PC-9 (cell line): ENCODE data around the gene PLXDC1. TPM values are rescaled to one million over a fixed set of nuclear protein-coding genes. Genes with fewer than 3 reads are reported as not detected.
A peak's percentile ranks its signal among the peaks of the same experiment; 100 is the strongest.

Experiments
- BruUV-seq: library from RNA; stranded (reverse); fragments of 400-500 nt; replicated peaks from 2 replicates; lab custom pipeline; 2021; lab: Mats Ljungman, UMichigan
- CTCF ChIA-PET: fragments of 300-600 bp; sonication (Branson Sonifier 250); formaldehyde crosslinking; loops from one replicate; lab custom pipeline; 2022; ENCODE audit warnings: antibody characterized with exemption; lab: Charles Lee
- POLR2A ChIA-PET: fragments of 300-600 bp; sonication (Branson Sonifier 250); formaldehyde crosslinking; loops from one replicate; lab custom pipeline; 2022; ENCODE audit warnings: antibody characterized with exemption; ENCODE audit not compliant: unreplicated experiment; lab: Charles Lee
- DNase-seq, 2 experiments: peaks; one replicate each; pipeline versions ENCODE4 v3.0.0 to v3.0.0-alpha.2; 2015 to 2022; ENCODE audit warnings: mixed read lengths in 1 of 2
- H2AFZ ChIP-seq: fragments of 200-600 bp; sonication (generic); 2 replicates; pipeline ENCODE4 v1.8.1; 2017; ENCODE audit warnings: antibody characterized with exemption
- H3F3A ChIP-seq: fragments of 200-600 bp; sonication (generic); 2 replicates; pipeline ENCODE4 v1.8.1; 2017; ENCODE audit warnings: antibody characterized with exemption, mild to moderate bottlenecking, low read depth; ENCODE audit not compliant: insufficient read depth
- H3K27ac ChIP-seq: fragments of 200-600 bp; sonication (generic); 2 replicates; pipeline ENCODE4 v1.6.1; 2016; ENCODE audit warnings: mixed run types
- H3K27me3 ChIP-seq: fragments of 200-600 bp; sonication (generic); 2 replicates; pipeline ENCODE4 v1.6.1; 2016; ENCODE audit warnings: low read depth, mixed run types; ENCODE audit not compliant: insufficient read depth
- H3K36me3 ChIP-seq: fragments of 200-600 bp; sonication (generic); 2 replicates; pipeline ENCODE4 v1.6.1; 2016; ENCODE audit warnings: low read depth, mixed run types
- H3K4me1 ChIP-seq: fragments of 200-600 bp; sonication (generic); replicated peaks from 2 replicates; pipeline ENCODE4 v1.6.1; 2016; ENCODE audit warnings: mixed run types; ENCODE audit not compliant: insufficient read depth
- H3K4me2 ChIP-seq: fragments of 200-600 bp; sonication (generic); 2 replicates; pipeline ENCODE4 v1.6.1; 2017; ENCODE audit warnings: mixed run types
- H3K4me3 ChIP-seq: fragments of 200-600 bp; sonication (generic); 2 replicates; pipeline ENCODE4 v1.6.1; 2016; ENCODE audit warnings: mixed run types
- H3K79me2 ChIP-seq: fragments of 200-600 bp; sonication (generic); 2 replicates; pipeline ENCODE4 v1.6.1; 2017; ENCODE audit warnings: low read depth, mixed run types
- H3K9me2 ChIP-seq: fragments of 200-600 bp; sonication (generic); 2 replicates; pipeline ENCODE4 v1.8.1; 2017; ENCODE audit warnings: mild to moderate bottlenecking; ENCODE audit not compliant: insufficient read depth
- H3K9me3 ChIP-seq: fragments of 200-600 bp; sonication (generic); 2 replicates; pipeline ENCODE4 v1.8.1; 2016; ENCODE audit warnings: low read depth; ENCODE audit not compliant: insufficient read depth
- H4K20me1 ChIP-seq: fragments of 200-600 bp; sonication (generic); 2 replicates; pipeline ENCODE4 v1.8.1; 2017; ENCODE audit not compliant: insufficient read depth
- EZH2 ChIP-seq: fragments of 200-600 bp; sonication (generic); IDR thresholded peaks from 2 replicates; pipeline ENCODE4 v1.8.0; 2017; ENCODE audit warnings: antibody characterized with exemption, low read depth
- intact Hi-C: fragments of 100-400 bp; cut with micrococcal nuclease; formaldehyde crosslinking; loops from one replicate; pipeline ENCODE4 v1.10.0; 2022; ENCODE audit not compliant: unreplicated experiment
- total RNA-seq: library from RNA; stranded (reverse); gene quantifications from 2 replicates; pipeline ENCODE4 v1.2.3, GENCODE V29; 2021
- TF ChIP-seq, protein P1 (sequence below): fragments of 200-600 bp; sonication (generic); conservative IDR thresholded peaks from 2 replicates; pipeline ENCODE4 v1.6.1; 2017; ENCODE audit warnings: mixed run types, antibody characterized with exemption, mild to moderate bottlenecking, moderate library complexity

PLXDC1 gene
- total RNA-seq, 1 experiment from 2014 or later = 2.5 TPM

GRCh38 chr17:39073353-39073752 is 78.1 kb downstream of the PLXDC1 start:
- Histone ChIP-seq H3K36me3 (no peaks in the 10 kb centered on the region), H3K27me3 (no peaks in the 10 kb centered on the region), H3K4me1 (no peaks in the 10 kb centered on the region), H3F3A (no peaks in the 10 kb centered on the region), H3K4me3 (no peak overlapping the region), H2AFZ (no peak overlapping the region), H3K79me2 (no peaks in the 10 kb centered on the region), H4K20me1 (no peaks in the 10 kb centered on the region), H3K9me3 (no peaks in the 10 kb centered on the region), H3K9me2 (no peaks in the 10 kb centered on the region), H3K27ac (no peak overlapping the region), H3K4me2 (no peak overlapping the region)
- intact Hi-C loops = no loop called here
- no peak for DNase-seq
- ChIA-PET POLR2A (no interaction called here), CTCF (no interaction called here)
- BruUV-seq = no TSS peak
- TF ChIP-seq, protein P1, sequence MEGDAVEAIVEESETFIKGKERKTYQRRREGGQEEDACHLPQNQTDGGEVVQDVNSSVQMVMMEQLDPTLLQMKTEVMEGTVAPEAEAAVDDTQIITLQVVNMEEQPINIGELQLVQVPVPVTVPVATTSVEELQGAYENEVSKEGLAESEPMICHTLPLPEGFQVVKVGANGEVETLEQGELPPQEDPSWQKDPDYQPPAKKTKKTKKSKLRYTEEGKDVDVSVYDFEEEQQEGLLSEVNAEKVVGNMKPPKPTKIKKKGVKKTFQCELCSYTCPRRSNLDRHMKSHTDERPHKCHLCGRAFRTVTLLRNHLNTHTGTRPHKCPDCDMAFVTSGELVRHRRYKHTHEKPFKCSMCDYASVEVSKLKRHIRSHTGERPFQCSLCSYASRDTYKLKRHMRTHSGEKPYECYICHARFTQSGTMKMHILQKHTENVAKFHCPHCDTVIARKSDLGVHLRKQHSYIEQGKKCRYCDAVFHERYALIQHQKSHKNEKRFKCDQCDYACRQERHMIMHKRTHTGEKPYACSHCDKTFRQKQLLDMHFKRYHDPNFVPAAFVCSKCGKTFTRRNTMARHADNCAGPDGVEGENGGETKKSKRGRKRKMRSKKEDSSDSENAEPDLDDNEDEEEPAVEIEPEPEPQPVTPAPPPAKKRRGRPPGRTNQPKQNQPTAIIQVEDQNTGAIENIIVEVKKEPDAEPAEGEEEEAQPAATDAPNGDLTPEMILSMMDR = no peak
- no peak for TF ChIP-seq EZH2

GRCh38 chr17:39071573-39071972 is 79.9 kb downstream of the PLXDC1 start:
- Histone ChIP-seq H3K4me1 (no peaks in the 10 kb centered on the region), H3K9me2 (no peaks in the 10 kb centered on the region), H3K27me3 (no peaks in the 10 kb centered on the region), H2AFZ (no peak overlapping the region), H4K20me1 (no peaks in the 10 kb centered on the region), H3K27ac (no peak overlapping the region), H3K79me2 (no peaks in the 10 kb centered on the region), H3F3A (no peaks in the 10 kb centered on the region), H3K4me3 (no peak overlapping the region), H3K4me2 (no peak overlapping the region), H3K36me3 (no peaks in the 10 kb centered on the region), H3K9me3 (no peaks in the 10 kb centered on the region)
- no TSS peak for BruUV-seq
- ChIA-PET CTCF (no interaction called here), POLR2A (no interaction called here)
- intact Hi-C loops = no loop called here
- DNase-seq = no peak
- no peak for TF ChIP-seq EZH2
- TF ChIP-seq, protein P1 = no peak

- Histone ChIP-seq H3K4me1 (no peaks in the 10 kb centered on the region), H3K9me3 (no peaks in the 10 kb centered on the region), H3F3A (no peaks in the 10 kb centered on the region), H3K9me2 (no peaks in the 10 kb centered on the region), H2AFZ (no peak overlapping the region), H3K4me2 (no peak overlapping the region), H3K27ac (no peak overlapping the region), H3K27me3 (no peaks in the 10 kb centered on the region), H3K36me3 (no peaks in the 10 kb centered on the region), H3K79me2 (no peaks in the 10 kb centered on the region), H3K4me3 (no peak overlapping the region), H4K20me1 (no peaks in the 10 kb centered on the region)
- ChIA-PET CTCF (no interaction called here), POLR2A (no interaction called here)
- no peak for TF ChIP-seq EZH2
- TF ChIP-seq, protein P1 = peak; percentile 73
- no TSS peak for BruUV-seq
- DNase-seq = peak in 1 of 2 experiments; percentile 35
- intact Hi-C loops = loop anchor here (1.0 kb wide), 1 partner anchor 84 kb away; no protein-coding TSS in a partner anchor
Measured at GRCh38 chr17:39069114-39069756, 82.2 kb downstream of the PLXDC1 start.
